ENCODE measurements around the gene LRFN3.
A peak's percentile ranks its signal among the peaks of the same experiment; 100 is the strongest.
"Not testable (repeated sequence)": the region's sequence is repeated elsewhere in the genome, so short reads cannot be mapped to it uniquely, and the experiment has no call there.

The LRFN3 gene

GRCh38 chr19:35935911-35936737 is at the start of gene LRFN3:
Gene LRFN3 (plus strand): TSS chr19:35936374. CDS start chr19:35939426, 3,052 bp downstream.
- DNase-seq (ENCODE audit: low read depth), result no peak

GRCh38 chr19:35887197-35887596 is 49.0 kb upstream of the LRFN3 start:
- DNase-seq (ENCODE audit: low read depth), result no peak

DNA sequence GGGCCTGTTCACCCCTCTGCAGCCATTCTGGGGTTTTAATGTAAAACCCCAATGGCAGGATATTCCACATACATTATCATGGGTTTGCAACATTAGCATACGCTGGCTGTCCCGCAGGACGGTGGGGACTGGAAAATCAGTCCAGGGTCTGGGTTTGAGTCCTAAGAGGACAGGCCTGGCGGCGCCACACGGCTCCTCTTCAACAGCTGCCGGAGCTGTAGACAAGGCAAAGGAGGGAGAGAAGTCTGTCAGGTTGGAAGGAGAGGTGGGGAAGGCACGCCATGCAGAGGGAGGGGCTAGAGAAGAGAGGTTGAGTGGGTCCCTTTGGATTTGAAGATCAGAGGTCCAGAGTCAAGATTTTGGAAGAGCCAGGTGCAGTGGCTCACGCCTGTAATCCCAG is 47.8 kb upstream of the LRFN3 start:
- DNase-seq (ENCODE audit: low read depth), result no peak

DNA sequence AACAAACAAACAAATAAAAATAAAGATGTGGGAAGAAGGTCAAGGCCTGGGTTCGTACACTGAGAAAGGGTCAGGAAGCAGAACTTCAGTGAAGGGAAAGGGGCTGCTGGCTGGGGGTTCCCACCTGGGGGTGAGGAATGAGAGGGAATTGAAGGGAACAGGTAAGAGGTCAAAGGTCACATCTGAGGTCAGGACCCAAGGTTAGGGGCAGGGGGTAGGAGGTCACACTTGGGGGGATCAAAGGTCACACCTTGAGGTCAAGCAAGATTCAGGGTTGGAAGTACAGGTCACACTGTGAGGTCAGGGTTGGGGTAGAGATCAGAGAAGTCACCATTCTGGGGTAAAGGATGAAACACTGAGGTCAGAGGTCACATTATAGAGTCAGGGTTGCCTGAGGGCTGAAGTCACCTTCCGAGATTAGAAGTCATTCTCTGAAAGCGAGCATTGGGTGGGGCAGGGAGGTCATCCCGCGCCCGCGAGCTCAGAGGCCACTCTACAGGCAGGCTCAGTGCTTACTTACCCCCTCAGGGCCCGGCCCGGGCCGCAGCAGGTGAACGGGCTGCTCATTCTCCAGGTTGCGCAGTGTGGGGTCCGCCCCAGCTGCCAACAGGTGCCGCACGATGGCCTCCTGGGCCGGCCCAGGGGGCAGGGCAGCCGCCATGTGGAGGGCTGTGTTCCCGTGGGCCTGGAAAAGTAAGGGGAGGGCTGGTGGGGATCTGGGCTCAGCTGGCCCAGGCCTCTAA is 46.6 kb upstream of the LRFN3 start:
- no peak for DNase-seq (ENCODE audit: low read depth)

DNA sequence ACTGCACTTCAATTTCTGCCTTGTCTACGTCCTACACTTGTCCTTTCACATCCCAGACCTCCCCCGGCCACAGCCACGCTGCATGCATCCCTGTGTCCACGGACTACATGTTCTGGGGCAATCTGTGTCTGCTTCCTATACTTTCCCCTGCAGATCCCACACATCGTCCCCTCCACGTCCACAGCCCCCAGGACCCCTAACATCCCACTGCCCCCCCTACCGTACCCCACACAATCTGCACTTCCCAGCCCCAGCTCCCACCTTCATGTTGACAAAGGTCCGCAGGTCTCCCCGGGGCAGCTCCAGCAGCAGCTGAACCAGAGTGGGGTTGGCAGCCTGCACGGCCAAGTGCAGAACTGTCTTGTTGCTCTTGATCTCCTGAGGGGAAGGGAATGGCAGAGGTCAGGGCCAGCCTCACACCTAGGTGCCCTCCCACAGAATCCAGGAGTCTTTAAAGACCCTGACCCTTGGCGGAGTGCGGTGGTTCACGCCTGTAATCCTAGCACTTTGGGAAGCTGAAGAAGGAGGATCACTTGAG is 46.0 kb upstream of the LRFN3 start:
- no peak for DNase-seq (ENCODE audit: low read depth)

GRCh38 chr19:35891819-35892218 is 44.4 kb upstream of the LRFN3 start:
- not testable (repeated sequence) for DNase-seq (ENCODE audit: low read depth)

- DNase-seq (ENCODE audit: low read depth), result no peak
Observed at GRCh38 chr19:35894342-35894741, 41.8 kb upstream of the LRFN3 start.

DNA sequence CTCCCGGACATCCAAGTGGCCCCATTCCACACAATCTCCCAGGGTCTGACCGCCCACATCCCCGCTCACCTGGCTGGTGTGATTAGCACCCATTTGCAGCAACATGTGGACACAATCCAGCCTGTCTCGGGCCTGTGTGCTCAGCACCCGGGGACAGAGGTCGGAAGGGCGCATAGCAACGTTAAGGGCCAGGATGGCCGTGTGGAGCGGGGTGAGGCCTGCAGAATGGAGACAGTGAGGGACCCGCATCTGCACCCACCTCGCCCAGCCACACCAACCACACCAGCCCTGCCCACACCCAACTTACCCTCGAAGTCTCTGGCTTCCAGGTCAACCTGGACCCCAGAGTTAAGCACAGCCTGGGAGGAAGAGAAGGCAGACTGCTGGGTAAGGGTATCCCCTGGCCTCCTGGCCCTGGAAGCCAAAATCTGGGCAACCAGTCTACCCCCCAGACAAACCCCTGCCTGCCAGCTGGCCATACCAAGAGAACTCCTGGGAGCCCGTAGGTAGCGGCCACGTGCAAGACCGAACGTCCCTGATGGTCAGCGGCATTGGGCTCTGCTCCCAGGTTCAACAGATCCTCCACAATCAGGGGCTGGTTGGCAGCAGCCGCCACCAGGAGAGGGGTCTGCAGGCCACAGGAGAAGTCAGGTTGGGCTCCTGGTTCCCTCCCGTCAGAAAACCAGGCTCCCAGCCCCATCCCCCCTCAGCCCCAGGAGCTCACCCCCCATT is 40.1 kb upstream of the LRFN3 start:
- DNase-seq (ENCODE audit: low read depth), result no peak

DNA sequence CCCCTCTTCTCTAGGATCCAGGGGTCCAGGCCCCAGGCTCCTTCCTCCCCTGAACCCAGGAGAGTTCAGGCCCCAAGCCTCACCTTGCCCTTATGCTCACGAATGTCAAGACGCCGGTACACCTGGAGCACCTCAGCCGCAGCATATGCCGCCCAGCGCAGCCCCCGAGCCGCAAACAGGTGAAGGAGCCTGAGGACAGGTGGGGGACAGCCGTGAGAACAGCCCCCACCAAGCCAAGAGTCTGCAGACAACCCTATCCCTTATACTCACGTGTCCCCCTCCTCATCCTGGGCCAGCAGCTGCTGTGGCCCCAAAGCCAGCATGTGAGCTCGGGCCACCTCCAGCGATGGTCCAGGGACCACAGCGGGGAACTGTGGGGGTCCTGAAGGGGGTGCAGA is 39.5 kb upstream of the LRFN3 start:
- DNase-seq (ENCODE audit: low read depth), result no peak

GRCh38 chr19:35897706-35898451 is 38.3 kb upstream of the LRFN3 start:
- DNase-seq (ENCODE audit: low read depth), result no peak

GRCh38 chr19:35898499-35898809 is 37.7 kb upstream of the LRFN3 start:
- no peak for DNase-seq (ENCODE audit: low read depth)

DNA sequence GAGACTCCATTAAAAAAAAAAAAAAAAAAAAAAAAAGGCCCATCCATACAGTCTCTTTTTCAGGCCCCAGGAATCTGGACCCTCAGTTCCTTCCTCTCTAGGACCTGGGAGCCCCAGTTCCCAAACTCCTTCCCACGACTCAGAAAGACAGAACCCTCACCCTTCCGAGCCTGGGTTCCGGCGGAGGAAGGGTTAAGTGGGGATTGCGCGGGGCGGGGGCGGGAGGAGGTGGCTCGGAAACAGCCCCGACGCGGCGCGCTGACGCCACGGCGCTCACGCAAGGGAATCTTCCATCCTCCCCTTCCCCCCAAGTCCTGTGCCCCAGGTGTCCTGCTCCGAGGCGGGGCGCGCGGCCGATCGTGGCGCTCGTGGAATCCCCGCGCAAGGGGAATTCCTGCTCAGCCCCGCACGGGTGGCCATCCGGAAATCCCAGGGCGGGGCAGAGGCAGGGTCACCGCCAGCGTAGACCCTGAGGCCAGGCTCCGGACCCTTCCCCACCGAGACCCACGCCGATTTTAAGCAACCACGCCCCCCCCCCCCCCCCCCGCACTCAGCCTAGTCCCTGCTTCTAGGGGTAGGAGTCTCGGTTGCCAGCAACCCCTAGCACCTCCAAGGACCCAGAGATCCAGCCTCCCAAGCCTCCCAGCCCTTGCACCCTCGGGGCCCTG is 36.5 kb upstream of the LRFN3 start:
- peak; percentile 59 for DNase-seq (ENCODE audit: low read depth)

DNA sequence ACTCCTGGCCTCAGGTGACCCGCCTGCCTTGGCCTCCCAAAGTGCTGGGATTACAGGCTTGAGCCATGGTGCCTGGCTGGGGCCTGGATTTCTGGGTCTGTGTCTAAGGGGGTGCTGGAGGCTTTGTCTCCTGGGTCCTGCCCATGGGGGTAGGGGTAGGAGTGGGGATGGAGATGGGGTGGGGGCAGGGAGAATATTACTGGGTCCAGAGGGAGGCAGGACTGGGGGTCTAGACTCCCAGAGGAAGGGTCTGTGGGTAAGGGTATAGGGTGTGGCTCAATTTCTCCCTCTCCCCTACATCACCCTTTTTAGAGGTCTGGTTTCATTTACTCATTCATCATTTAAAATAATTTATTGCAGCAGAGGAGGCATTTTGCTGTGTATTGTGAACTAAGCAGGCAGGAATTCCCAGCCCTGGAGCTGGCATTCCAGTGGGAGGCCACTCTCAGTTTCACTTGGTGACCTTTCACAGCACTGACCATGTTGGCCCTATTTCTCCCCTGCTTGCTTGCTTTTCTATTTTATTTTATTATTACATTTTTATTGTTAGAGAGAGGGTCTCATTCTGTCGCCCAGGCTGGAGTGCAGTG is 35.0 kb upstream of the LRFN3 start:
- no peak for DNase-seq (ENCODE audit: low read depth)

DNA sequence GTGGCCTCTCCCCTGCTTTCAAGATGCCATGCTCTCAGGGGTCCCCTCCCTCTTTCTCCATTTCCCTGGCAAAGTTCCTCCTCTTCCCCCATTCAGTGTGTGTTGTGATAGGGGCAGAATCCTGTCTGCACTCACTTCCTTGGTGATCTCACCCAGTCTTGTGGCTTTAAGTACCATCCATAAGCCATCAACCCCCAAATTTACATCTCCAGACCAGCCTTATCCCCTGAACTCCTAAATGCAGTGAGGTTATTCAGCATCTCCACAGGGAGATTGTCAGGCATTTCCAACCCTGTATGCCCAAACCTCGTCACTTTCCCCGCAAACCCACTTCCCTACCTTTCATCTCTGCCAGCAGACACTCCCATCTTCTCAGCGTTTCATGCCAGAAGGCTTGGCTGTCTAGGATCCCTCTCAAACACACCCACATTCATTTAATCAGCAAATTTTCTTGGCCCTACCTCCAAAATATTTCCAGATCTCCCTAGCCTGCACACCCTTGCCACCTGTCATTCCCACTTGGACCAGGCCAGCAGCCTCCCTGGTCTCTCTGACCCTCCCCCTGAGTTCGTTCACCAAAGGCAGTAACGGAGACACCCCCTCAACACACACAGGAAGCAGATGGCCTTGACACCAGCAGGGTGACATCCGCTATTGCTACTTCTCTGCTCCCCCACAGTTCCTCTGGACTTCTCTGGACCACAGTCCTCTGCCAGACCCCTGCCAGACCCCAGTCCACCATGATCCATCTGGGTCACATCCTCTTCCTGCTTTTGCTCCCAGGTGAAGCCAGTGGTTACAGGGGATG is 34.1 kb upstream of the LRFN3 start, which contains the start of gene HCST:
HCST (plus strand) TSS at position 676 of the 808 bp plus-strand sequence; CDS start at position 741, 65 bp downstream.
- peak; percentile 92 for DNase-seq (ENCODE audit: low read depth)

GRCh38 chr19:35902870-35903475 is 33.2 kb upstream of the LRFN3 start:
- no peak for DNase-seq (ENCODE audit: low read depth)

GRCh38 chr19:35903550-35904179 is 32.5 kb upstream of the LRFN3 start:
- DNase-seq (ENCODE audit: low read depth), result peak; percentile 98

DNA sequence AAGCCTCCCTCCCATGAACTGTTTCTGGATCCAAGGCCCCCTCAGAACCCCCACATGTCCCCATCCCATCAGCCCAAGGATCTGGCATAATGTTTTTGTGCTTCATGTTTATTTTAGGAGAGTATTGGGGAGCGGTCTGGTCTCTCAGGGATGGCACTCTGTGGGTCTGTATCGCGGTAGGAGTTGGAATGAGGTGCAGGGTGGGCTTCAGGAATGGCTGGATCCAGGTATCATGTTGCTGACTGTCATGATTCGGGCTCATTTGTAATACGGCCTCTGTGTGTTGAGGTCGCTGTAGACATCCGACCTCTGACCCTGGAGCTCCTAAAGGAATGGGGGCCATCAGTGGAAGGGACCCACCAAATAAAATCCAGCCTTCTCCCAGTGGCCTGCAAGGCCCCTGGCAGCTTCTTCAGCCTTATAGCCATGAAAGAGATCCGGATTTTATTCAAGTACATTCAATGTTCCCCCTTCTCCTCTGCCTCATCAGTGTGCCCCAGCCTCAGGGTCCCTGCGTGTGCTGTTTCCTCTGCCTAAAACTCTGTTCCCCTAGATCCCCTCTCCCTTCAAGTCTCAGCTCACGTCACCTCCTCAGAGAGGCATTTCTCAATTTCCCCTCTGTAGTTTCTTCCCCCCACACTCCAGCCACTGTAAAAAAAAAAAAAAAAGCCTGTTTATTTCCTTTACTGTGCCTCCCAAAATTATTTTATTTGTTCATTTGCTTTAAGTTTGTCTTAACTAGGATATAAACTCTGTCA is 31.7 kb upstream of the LRFN3 start:
- no peak for DNase-seq (ENCODE audit: low read depth)

- DNase-seq (ENCODE audit: low read depth), result no peak
Observed at GRCh38 chr19:35905178-35905727, 30.9 kb upstream of the LRFN3 start.

Data from CMK (cell line).